Vein endothelial cell (primary cell): ENCODE measurements around the gene POLR3H. TPM values are rescaled to one million over a fixed set of nuclear protein-coding genes. Genes with fewer than 3 reads are reported as not detected.

ENCODE experiments used
- total RNA-seq: library from RNA; depleted of rRNA; stranded (reverse); fragments of >200 nt; gene quantifications from 2 replicates; pipeline ENCODE4 v1.2.3, GENCODE V29; 2012

POLR3H gene, protein sequence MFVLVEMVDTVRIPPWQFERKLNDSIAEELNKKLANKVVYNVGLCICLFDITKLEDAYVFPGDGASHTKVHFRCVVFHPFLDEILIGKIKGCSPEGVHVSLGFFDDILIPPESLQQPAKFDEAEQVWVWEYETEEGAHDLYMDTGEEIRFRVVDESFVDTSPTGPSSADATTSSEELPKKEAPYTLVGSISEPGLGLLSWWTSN
- 22.5 and 27.0 TPM in 2 replicates for total RNA-seq

DNA sequence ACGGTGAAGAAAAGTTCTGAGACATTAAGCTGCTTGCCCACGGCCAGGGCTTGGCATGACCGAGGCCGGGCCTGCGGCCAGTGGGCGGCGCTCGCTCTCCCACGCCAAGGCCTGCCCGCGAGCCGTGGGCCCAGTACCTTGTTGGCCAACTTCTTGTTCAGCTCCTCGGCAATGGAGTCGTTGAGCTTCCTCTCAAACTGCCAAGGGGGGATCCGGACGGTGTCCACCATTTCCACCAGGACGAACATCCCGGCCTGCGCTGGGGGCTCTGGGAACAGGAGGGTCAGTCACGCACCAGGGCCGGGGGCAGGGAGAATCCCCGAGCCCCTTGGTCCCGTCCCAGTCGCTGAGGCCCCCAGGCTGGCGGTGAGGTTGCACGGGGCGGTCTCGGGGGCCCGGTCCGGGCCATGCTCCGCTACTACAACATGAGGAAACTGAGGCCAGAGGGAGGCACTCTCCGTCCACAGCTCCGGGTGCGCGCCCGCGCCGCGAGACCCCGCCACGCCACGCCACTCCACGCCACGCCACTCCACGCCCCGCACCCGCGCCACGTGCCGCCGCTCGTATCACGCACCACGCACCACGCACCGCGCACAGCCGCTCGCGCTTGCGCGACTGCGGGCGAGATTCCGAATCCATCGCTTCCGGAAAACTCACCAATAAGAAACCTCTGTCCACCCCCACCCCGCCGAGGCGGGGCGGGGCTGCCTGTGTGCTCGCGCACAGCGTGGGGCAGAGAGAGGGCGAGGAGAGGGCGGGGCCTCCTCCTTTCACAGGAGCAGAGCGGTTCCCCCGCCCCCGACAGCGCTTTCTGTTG lies at the start of gene POLR3H:
TSS of gene POLR3H (minus strand) at position 617 of the 817 bp plus-strand sequence. CDS start at position 248, 369 bp downstream.

DNA sequence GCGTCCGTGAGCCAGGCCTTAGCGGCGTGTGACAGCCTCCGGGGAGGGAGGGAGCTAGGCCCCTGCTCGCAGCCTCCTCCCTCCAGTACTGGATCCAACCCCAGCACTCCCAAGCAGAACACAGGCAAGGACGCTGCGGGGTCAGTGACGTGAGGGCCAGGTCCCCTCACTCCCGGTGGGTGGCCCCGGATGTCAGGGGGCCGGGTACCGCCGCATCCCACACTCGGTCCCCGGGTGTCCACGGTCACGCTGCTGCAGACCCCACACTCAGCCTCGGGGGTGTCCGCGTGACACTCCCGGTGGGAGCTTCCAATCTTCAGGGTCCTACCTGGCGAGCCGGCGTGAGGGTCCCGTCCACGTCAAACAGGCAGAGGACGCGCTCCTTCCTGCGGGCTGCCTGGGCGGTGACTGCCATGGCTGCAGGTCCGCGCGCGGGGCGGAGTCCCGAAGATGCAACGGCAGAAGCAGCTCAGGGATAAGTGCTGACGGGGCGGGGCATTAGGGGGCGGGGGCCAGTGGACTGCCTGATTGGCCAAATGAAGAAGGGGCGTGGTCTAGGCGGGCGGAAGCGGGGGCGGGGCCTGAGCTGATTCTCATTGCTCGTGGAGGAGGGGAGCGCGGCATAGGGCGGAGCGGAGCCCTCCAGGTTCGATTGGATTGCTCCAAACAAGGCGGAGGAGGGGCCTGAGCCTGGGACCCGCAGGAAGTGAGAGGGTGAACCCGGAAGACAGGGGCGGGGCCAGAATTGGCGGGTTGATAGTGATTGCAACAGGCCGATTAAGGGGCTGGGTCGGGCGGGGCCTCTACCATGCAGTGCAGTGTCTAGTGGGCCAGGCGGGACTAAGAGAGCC lies 45.3 kb upstream of the POLR3H start, which contains the start of gene PMM1:
TSS of gene PMM1 (minus strand) at position 450 of the 851 bp plus-strand sequence. CDS start at position 415, 35 bp downstream.

Other genes with a start within 250 kb of the POLR3H start
- gene ZC3H7B, start 242.9 kb downstream of the POLR3H start, total RNA-seq: 80.8 and 121 TPM in 2 replicates
- gene TEF, start 162.5 kb downstream of the POLR3H start, total RNA-seq: 3.9 and 5.2 TPM in 2 replicates
- gene TOB2, start 97.7 kb downstream of the POLR3H start, total RNA-seq: 45.1 and 53.6 TPM in 2 replicates
- 48.3 and 53.3 TPM in 2 replicates for gene PHF5A, start 75.8 kb downstream of the POLR3H start, total RNA-seq
- 82.0 and 96.0 TPM in 2 replicates for gene ACO2, start 75.4 kb downstream of the POLR3H start, total RNA-seq
- not detected in 2 replicates for gene CSDC2, start 16.5 kb upstream of the POLR3H start, total RNA-seq
- 3.7 and 5.2 TPM in 2 replicates for gene PMM1, start 45.4 kb upstream of the POLR3H start, total RNA-seq
- 43.1 and 48.4 TPM in 2 replicates for gene DESI1, start 76.6 kb upstream of the POLR3H start, total RNA-seq
- gene XRCC6, start 76.8 kb upstream of the POLR3H start, total RNA-seq: 301 and 399 TPM in 2 replicates
- 86.3 and 89.8 TPM in 2 replicates for gene SNU13, start 144.4 kb upstream of the POLR3H start, total RNA-seq
- gene MEI1, start 155.0 kb upstream of the POLR3H start, total RNA-seq: 0.96 and 2.6 TPM in 2 replicates